Left renal cortex interstitium (tissue), 4 donors: Measurements from ENCODE around the gene DEFB125. TPM values are rescaled to one million over a fixed set of nuclear protein-coding genes. Genes with fewer than 3 reads are reported as not detected.

Experiments used
- DNase-seq, 4 donors: peaks; one replicate each; pipeline ENCODE4 v3.0.0-alpha.2; 2013; ENCODE audit warnings: low read depth in 4 of 4, low spot score in 2 of 4, missing footprints in 1 of 4
- polyA plus RNA-seq, 4 donors: library from polyadenylated mRNA; unstranded; fragments of 120-200 nt; gene quantifications; one replicate each; pipeline ENCODE4 v1.2.1, GENCODE V29; 2013; ENCODE audit not compliant: insufficient read length in 4 of 4

DEFB125 gene
- polyA plus RNA-seq, 4 donors: not detected

- no peak for DNase-seq
Observed at GRCh38 chr20:145877-146276, 58.4 kb downstream of the DEFB125 start.

Other genes starting within 250 kb of the DEFB125 start
- not detected for gene DEFB126, start 54.9 kb downstream of the DEFB125 start, polyA plus RNA-seq
- not detected for gene DEFB127, start 69.8 kb downstream of the DEFB125 start, polyA plus RNA-seq
- not detected for gene DEFB128, start 102.0 kb downstream of the DEFB125 start, polyA plus RNA-seq
- not detected for gene DEFB129, start 139.6 kb downstream of the DEFB125 start, polyA plus RNA-seq
- gene DEFB132, start 170.1 kb downstream of the DEFB125 start, polyA plus RNA-seq: under 1 TPM in 1 of 4 donors, not detected in 3; 0.10 TPM
- 10 to 100 TPM; 32.0 to 43.0 (median 37.6) TPM for gene C20orf96, start 203.1 kb downstream of the DEFB125 start, polyA plus RNA-seq
- 10 to 100 TPM; 41.0 to 59.0 (median 48.3) TPM for gene ZCCHC3, start 209.9 kb downstream of the DEFB125 start, polyA plus RNA-seq
- 10 to 100 TPM; 25.1 to 45.5 (median 36.8) TPM for gene SOX12, start 237.9 kb downstream of the DEFB125 start, polyA plus RNA-seq